Upper lobe of left lung (tissue), 6 donors: ENCODE results near the gene BMERB1. TPM values are rescaled to one million over a fixed set of nuclear protein-coding genes. Genes with fewer than 3 reads are reported as not detected.

Experiments used
- ATAC-seq, 2 donors: fragments of 200-7000 bp; cut with Tn5 transposase; one replicate each; pipeline ENCODE4 v1.9.1; 2022; ENCODE audit warnings: mild to moderate bottlenecking in 2 of 2, moderate library complexity in 2 of 2; ENCODE audit not compliant: low FRiP score in 2 of 2
- DNase-seq, 2 donors: peaks; one replicate each; pipeline ENCODE4 v3.0.0-alpha.2; 2019 to 2020
- H3K27ac ChIP-seq, 4 donors: fragments of 200-600 bp; sonication (generic); one replicate each; pipeline ENCODE4 v1.5.1; 2016 to 2019
- H3K27me3 ChIP-seq, 4 donors: fragments of 200-600 bp; sonication (generic); one replicate each; pipeline ENCODE4 v1.5.1; 2017 to 2019
- H3K36me3 ChIP-seq, 4 donors: fragments of 200-600 bp; sonication (generic); one replicate each; pipeline ENCODE4 v1.5.1; 2016 to 2019
- H3K4me1 ChIP-seq, 4 donors: fragments of 200-600 bp; sonication (generic); one replicate each; pipeline ENCODE4 v1.5.1; 2018 to 2019
- H3K4me3 ChIP-seq, 4 donors: fragments of 200-600 bp; sonication (generic); one replicate each; pipeline ENCODE4 v1.5.1; 2017 to 2019; ENCODE audit warnings: mild to moderate bottlenecking in 2 of 4, moderate library complexity in 1 of 4
- H3K9me3 ChIP-seq, 4 donors: fragments of 200-600 bp; sonication (generic); one replicate each; pipeline ENCODE4 v1.5.1; 2018 to 2019
- CTCF ChIP-seq, 6 experiments: fragments of 450-650 bp in 4 of 6; fragments of 200-600 bp in 2 of 6; sonication (generic) in 2 of 6; IDR thresholded peaks; one replicate each; pipeline ENCODE4 v1.5.1; 2016 to 2019; ENCODE audit warnings: antibody characterized with exemption in 6 of 6
- EP300 ChIP-seq, 4 donors: sonication (generic); formaldehyde crosslinking; IDR thresholded peaks; one replicate each; pipeline ENCODE4 v1.5.1; 2017; ENCODE audit warnings: antibody characterized with exemption in 4 of 4, control low read depth in 2 of 4
- POLR2A ChIP-seq, 4 donors: fragments of 450-650 bp; IDR thresholded peaks; one replicate each; pipeline ENCODE4 v1.5.1; 2016 to 2017; ENCODE audit warnings: antibody characterized with exemption in 4 of 4, mild to moderate bottlenecking in 2 of 4
- POLR2AphosphoS5 ChIP-seq, 2 donors: sonication (generic); formaldehyde crosslinking; IDR thresholded peaks; one replicate each; pipeline ENCODE4 v1.5.1; 2017; ENCODE audit warnings: antibody characterized with exemption in 2 of 2
- WGBS, 2 donors: methylation state at CpG; one replicate each; pipeline ENCODE4 v1.1.5; 2017 to 2018; 5-methylcytosine and 5-hydroxymethylcytosine counted together
- total RNA-seq, 6 donors: library from RNA; depleted of rRNA in 4 of 6; stranded (reverse); fragments of >200 nt in 4 of 6; gene quantifications; one replicate each; pipeline versions ENCODE4 v1.1.0 to v1.2.1, GENCODE V29; 2016 to 2021
- donor health status: DM: no; HTN: no; CAD: no; lungs with moderate emphysema.
- donor health status: DM: no; HTN: yes; CAD: no; lungs with severe emphysema.

The BMERB1 gene
- total RNA-seq, 6 donors from 2014 or later, result 5.2 to 27.6 (median 16.1) TPM

- Histone ChIP-seq H3K9me3 (no peaks in the 10 kb centered on the region), H3K27ac (no peak overlapping the region), H3K4me1 (no peaks in the 10 kb centered on the region), H3K27me3 (no peaks in the 10 kb centered on the region), H3K36me3 (no peaks in the 10 kb centered on the region), H3K4me3 (no peak overlapping the region)
- WGBS, 2 donors, result 86 to 95% methylated on average over 2 of the region's 2 CpGs
- TF ChIP-seq POLR2A (IDR thresholded peaks at IDR 0.05) (no peak), CTCF (IDR thresholded peaks at IDR 0.05) (no peak), POLR2AphosphoS5 (IDR thresholded peaks at IDR 0.05) (no peak), EP300 (IDR thresholded peaks at IDR 0.05) (no peak)
- DNase-seq (no peak), ATAC-seq (no peak)
Measured at GRCh38 chr16:15483857-15484256, 49.5 kb downstream of the BMERB1 start.

GRCh38 chr16:15484662-15485061 lies 50.3 kb downstream of the BMERB1 start:
- Histone ChIP-seq H3K4me1 (no peaks in the 10 kb centered on the region), H3K27ac (no peak overlapping the region), H3K4me3 (no peak overlapping the region), H3K9me3 (no peaks in the 10 kb centered on the region), H3K36me3 (no peaks in the 10 kb centered on the region), H3K27me3 (no peaks in the 10 kb centered on the region)
- DNase-seq (no peak), ATAC-seq (no peak)
- TF ChIP-seq EP300 (IDR thresholded peaks at IDR 0.05) (no peak), POLR2AphosphoS5 (IDR thresholded peaks at IDR 0.05) (no peak), POLR2A (IDR thresholded peaks at IDR 0.05) (no peak), CTCF (IDR thresholded peaks at IDR 0.05) (no peak)
- WGBS, 2 donors, result 72 to 75% methylated on average over 5 of the region's 5 CpGs

DNA sequence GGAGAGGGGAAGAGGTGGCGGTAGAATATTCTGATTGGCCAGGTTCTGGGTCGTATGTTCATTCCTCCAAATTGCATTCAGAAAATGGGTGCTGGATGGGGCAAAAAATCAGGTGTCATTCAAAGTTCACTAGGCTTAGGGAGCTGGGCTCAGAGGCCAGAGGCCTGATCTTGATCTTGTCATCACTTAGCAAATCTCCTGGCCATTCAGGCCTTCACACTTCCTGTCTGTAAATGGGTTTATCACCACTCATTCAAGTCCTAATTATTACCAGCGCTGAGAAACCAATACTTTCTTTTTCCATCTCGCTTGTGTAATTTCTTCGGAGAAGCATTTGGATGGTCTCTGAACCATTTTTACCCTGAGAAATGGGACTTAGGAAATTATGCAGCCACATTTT lies 50.8 kb downstream of the BMERB1 start:
- no peaks in the 10 kb centered on the region for H3K27me3 ChIP-seq
- no peak overlapping the region for H3K4me3 ChIP-seq
- TF ChIP-seq EP300 (IDR thresholded peaks at IDR 0.05) (no peak), POLR2A (IDR thresholded peaks at IDR 0.05) (no peak), POLR2AphosphoS5 (IDR thresholded peaks at IDR 0.05) (no peak), CTCF (IDR thresholded peaks at IDR 0.05) (no peak)
- DNase-seq, result no peak
- no peak for ATAC-seq
- H3K9me3 ChIP-seq, result no peaks in the 10 kb centered on the region
- H3K4me1 ChIP-seq, result no peaks in the 10 kb centered on the region
- 93 to 96% methylated on average over 5 of the region's 5 CpGs for WGBS, 2 donors
- H3K36me3 ChIP-seq, result no peaks in the 10 kb centered on the region
- no peak overlapping the region for H3K27ac ChIP-seq

DNA sequence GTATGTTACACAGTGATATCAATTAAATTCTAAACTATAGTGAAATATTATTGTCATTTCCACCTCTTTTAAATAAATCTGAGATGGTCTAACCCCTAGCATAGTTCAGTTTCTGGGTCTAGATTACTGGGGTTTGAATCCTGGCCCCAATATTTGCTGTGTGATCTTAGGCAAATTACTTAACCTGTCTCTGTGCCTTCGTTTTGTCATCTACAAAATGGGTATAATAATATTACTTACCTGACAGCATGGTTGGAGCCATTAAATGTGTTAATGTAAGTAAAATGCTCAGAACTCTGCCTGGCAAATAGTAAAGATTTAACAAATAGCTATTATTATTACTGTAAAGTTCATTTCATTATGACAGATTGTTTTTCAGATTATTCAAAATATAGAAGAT lies 52.3 kb downstream of the BMERB1 start:
- Histone ChIP-seq H3K4me3 (no peak overlapping the region), H3K27me3 (no peaks in the 10 kb centered on the region), H3K27ac (no peak overlapping the region), H3K4me1 (no peaks in the 10 kb centered on the region), H3K36me3 (no peaks in the 10 kb centered on the region), H3K9me3 (no peaks in the 10 kb centered on the region)
- DNase-seq, result no peak
- TF ChIP-seq POLR2A (IDR thresholded peaks at IDR 0.05) (no peak), POLR2AphosphoS5 (IDR thresholded peaks at IDR 0.05) (no peak), EP300 (IDR thresholded peaks at IDR 0.05) (no peak), CTCF (IDR thresholded peaks at IDR 0.05) (no peak)
- ATAC-seq, result no peak
- WGBS, 2 donors, result 84 to 86% methylated on average over 1 of the region's 1 CpG
